ENCODE measurements around the gene BAIAP2.

Gene BAIAP2

DNA sequence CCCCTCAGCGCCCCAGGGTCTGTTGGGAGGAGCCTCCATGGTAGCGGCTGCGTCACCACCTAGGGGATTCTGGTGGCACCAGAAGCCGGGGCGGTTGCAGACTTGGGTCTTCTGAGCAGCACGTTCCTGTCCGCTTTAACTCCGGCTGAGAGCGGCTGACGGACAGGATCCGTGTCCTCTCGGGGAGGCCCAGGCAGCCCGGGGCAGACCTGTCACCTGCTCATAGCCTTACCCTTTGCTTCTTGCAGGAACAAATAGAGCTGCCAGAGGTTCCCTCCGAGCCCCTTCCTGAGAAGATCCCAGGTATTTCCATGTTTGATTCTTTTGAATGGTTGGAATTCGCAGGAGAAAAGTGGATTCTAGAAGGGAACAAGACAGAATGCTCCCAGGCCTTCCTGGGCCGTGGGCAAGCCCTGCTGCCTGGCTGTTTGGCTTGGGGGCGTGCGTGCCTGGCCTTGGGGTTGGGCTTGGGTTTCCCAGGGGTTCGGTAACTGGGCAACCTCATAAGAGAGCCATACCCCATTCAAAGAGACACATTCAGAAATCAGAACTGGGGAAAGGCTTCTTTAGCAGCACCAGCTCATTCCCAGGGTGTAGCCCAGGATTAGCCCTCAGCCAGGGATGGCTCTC, 36.7 kb upstream of the BAIAP2 start:
- TF ChIP-seq, protein P1, sequence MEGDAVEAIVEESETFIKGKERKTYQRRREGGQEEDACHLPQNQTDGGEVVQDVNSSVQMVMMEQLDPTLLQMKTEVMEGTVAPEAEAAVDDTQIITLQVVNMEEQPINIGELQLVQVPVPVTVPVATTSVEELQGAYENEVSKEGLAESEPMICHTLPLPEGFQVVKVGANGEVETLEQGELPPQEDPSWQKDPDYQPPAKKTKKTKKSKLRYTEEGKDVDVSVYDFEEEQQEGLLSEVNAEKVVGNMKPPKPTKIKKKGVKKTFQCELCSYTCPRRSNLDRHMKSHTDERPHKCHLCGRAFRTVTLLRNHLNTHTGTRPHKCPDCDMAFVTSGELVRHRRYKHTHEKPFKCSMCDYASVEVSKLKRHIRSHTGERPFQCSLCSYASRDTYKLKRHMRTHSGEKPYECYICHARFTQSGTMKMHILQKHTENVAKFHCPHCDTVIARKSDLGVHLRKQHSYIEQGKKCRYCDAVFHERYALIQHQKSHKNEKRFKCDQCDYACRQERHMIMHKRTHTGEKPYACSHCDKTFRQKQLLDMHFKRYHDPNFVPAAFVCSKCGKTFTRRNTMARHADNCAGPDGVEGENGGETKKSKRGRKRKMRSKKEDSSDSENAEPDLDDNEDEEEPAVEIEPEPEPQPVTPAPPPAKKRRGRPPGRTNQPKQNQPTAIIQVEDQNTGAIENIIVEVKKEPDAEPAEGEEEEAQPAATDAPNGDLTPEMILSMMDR (IDR thresholded peaks at IDR 0.05; ENCODE audit: low read length), result no peak
- TF ChIP-seq EZH2 (optimal IDR thresholded peaks at IDR 0.05; ENCODE audit: low read depth, low read length) (no peak), EZH2phosphoT487 (IDR thresholded peaks at IDR 0.05; ENCODE audit: low read length) (no peak)
- no peak overlapping the region for H3K9ac ChIP-seq (ENCODE audit: low read length)
- H3K36me3 ChIP-seq (replicated peaks; ENCODE audit: insufficient read depth, low read length), result no peaks in the 10 kb centered on the region; the same call in 1 of the 2 replicates
- 0 out of 2 replicates have a peak, but pooled peaks cover 10% of the 10 kb centered on the region for H3K27me3 ChIP-seq (replicated peaks; ENCODE audit: insufficient read depth, low read length)
- no peak for DNase-seq
- H3K4me3 ChIP-seq (ENCODE audit: low read length), result no peak overlapping the region
- H3K4me2 ChIP-seq (ENCODE audit: low read depth, low read length), result no peak overlapping the region
- no peaks in the 10 kb centered on the region for H3K9me2 ChIP-seq (replicated peaks; ENCODE audit: insufficient read depth, low read length)
- H4K20me1 ChIP-seq (ENCODE audit: insufficient read depth, low read length), result no peaks in the 10 kb centered on the region
- H3K27ac ChIP-seq (ENCODE audit: low read length), result no peak overlapping the region
- peaks cover 9% of the 10 kb centered on the region for H3K79me2 ChIP-seq (ENCODE audit: low read length)
- no peaks in the 10 kb centered on the region; the same call in 1 of the 2 replicates for H3F3A ChIP-seq (ENCODE audit: insufficient read depth, low read length)
- no peaks in the 10 kb centered on the region for H3K9me3 ChIP-seq (replicated peaks; ENCODE audit: insufficient read depth, low read length)
- no peak overlapping the region for H2AFZ ChIP-seq (ENCODE audit: low read length)
- H3K4me1 ChIP-seq (ENCODE audit: low read length), result peaks cover 1% of the 10 kb centered on the region; the same call in 1 of the 2 replicates

DNA sequence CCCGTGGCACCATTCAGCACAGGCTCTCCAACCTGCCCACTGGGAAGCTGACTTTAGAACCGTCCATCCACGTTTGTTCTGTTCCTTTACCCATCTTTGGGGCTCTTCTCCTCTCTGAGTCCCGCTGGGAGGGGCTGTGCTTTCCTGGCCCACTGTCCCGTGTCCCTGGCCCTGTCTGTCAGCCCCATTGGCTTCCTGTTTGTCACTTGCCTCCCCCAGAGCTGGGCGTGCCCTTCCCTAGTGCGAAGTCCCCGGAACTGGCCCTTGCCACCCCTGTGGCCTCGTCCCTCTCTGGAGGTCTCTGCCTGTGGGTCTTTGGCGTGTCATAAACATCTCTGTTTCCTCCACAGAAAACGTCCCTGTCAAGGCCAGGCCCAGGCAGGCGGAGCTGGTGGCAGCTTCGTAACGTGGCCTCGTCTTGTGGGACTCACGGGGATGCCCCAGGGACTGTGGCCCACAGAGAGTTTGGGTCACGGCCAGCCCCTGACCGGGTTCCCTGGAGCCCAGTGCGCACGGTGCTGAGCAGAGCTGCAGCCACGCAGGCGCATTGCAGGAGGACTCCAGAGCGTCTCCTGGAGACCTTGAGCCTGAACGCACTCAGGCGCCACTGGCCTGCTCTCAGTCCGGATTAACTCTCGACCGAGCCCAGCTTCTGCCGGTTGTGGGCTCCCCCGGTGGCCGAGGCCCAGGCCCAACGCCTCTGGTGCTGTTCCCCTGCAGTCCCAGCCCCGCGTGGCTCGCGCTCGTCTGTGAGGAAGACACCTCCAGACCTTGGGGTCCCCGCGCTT, 36.0 kb upstream of the BAIAP2 start:
- H3K27ac ChIP-seq (ENCODE audit: low read length), result no peak overlapping the region
- H3K79me2 ChIP-seq (ENCODE audit: low read length), result 0 out of 2 replicates have a peak, but pooled peaks cover 4% of the 10 kb centered on the region
- H3K9ac ChIP-seq (ENCODE audit: low read length), result no peak overlapping the region
- no peak for DNase-seq
- H3K4me1 ChIP-seq (ENCODE audit: low read length), result no peaks in the 10 kb centered on the region
- H3F3A ChIP-seq (ENCODE audit: insufficient read depth, low read length), result no peaks in the 10 kb centered on the region; the same call in 1 of the 2 replicates
- no peak overlapping the region for H3K4me2 ChIP-seq (ENCODE audit: low read depth, low read length)
- peaks cover 15% of the 10 kb centered on the region for H3K27me3 ChIP-seq (replicated peaks; ENCODE audit: insufficient read depth, low read length)
- TF ChIP-seq, protein P1 (IDR thresholded peaks at IDR 0.05; ENCODE audit: low read length), result no peak
- TF ChIP-seq EZH2phosphoT487 (IDR thresholded peaks at IDR 0.05; ENCODE audit: low read length) (no peak), EZH2 (optimal IDR thresholded peaks at IDR 0.05; ENCODE audit: low read depth, low read length) (no peak)
- no peaks in the 10 kb centered on the region for H3K9me2 ChIP-seq (replicated peaks; ENCODE audit: insufficient read depth, low read length)
- no peak overlapping the region for H3K4me3 ChIP-seq (ENCODE audit: low read length)
- H3K9me3 ChIP-seq (replicated peaks; ENCODE audit: insufficient read depth, low read length), result no peaks in the 10 kb centered on the region
- H2AFZ ChIP-seq (ENCODE audit: low read length), result no peak overlapping the region
- no peaks in the 10 kb centered on the region; the same call in 1 of the 2 replicates for H3K36me3 ChIP-seq (replicated peaks; ENCODE audit: insufficient read depth, low read length)
- no peaks in the 10 kb centered on the region for H4K20me1 ChIP-seq (ENCODE audit: insufficient read depth, low read length)

DNA sequence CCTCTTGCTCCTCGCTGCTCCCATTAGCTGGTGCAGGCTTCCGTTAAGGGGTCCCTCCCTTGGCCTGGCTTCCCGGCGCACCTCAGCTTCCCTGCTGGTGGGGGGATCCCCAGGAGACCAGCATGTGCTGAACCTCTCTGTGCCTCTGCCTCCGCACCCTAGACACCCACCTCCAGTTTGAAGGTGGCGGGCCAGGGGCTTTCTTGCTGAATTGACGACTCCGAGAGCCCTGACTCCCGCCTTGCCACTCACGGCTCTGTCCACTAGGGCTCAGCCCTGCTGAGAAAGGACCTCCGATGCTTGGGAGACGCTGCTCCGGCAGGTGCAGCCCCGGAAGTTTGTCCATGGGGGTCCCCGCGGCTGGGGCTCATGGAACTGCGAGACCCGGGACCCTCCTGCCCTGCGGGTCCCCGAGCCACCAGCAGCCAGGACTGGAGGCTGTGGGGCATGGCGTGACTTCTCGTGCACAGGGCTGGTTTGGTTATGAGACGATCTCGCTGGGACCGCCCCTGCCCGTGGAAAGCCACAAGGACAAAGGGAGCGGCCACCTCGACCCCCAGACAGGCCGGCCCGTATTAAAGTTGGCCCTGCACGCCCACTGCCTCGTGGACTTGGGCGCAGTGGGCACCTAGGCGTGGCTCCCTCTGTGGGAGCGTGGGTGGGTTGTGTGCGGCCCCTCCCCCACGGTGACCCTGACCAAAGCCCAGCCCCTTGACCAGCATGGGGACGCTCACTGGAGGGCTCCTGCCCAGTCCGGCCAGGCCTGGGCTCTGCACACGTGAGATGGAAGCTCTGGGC, 35.2 kb upstream of the BAIAP2 start:
- H3K27me3 ChIP-seq (replicated peaks; ENCODE audit: insufficient read depth, low read length), result peaks cover 15% of the 10 kb centered on the region
- TF ChIP-seq, protein P1 (IDR thresholded peaks at IDR 0.05; ENCODE audit: low read length), result no peak
- TF ChIP-seq EZH2phosphoT487 (IDR thresholded peaks at IDR 0.05; ENCODE audit: low read length) (no peak), EZH2 (optimal IDR thresholded peaks at IDR 0.05; ENCODE audit: low read depth, low read length) (no peak)
- H4K20me1 ChIP-seq (ENCODE audit: insufficient read depth, low read length), result no peaks in the 10 kb centered on the region
- H3K9ac ChIP-seq (ENCODE audit: low read length), result no peak overlapping the region
- no peaks in the 10 kb centered on the region; the same call in 1 of the 2 replicates for H3K36me3 ChIP-seq (replicated peaks; ENCODE audit: insufficient read depth, low read length)
- no peaks in the 10 kb centered on the region for H3K9me3 ChIP-seq (replicated peaks; ENCODE audit: insufficient read depth, low read length)
- H3K79me2 ChIP-seq (ENCODE audit: low read length), result no peaks in the 10 kb centered on the region
- H3K27ac ChIP-seq (ENCODE audit: low read length), result no peak overlapping the region
- no peaks in the 10 kb centered on the region for H3K4me1 ChIP-seq (ENCODE audit: low read length)
- no peak overlapping the region for H3K4me3 ChIP-seq (ENCODE audit: low read length)
- no peaks in the 10 kb centered on the region for H3K9me2 ChIP-seq (replicated peaks; ENCODE audit: insufficient read depth, low read length)
- no peaks in the 10 kb centered on the region; the same call in 1 of the 2 replicates for H3F3A ChIP-seq (ENCODE audit: insufficient read depth, low read length)
- H3K4me2 ChIP-seq (ENCODE audit: low read depth, low read length), result no peak overlapping the region
- no peak for DNase-seq
- H2AFZ ChIP-seq (ENCODE audit: low read length), result no peak overlapping the region
